GM12891 (cell line): Measurements from ENCODE around the gene LRRC74B.
"Not testable (repeated sequence)": the region's sequence is repeated elsewhere in the genome, so short reads cannot be mapped to it uniquely, and the experiment has no call there.

ENCODE experiments used
- POLR2A ChIP-seq: IDR thresholded peaks from 2 replicates; pipeline ENCODE4 v1.6.1; 2011; ENCODE audit warnings: low read depth, low read length, control low read depth
- POLR2AphosphoS5 ChIP-seq: IDR thresholded peaks from 2 replicates; pipeline ENCODE4 v1.6.1; 2011; ENCODE audit warnings: low read depth, low read length, control low read depth
- POU2F2 ChIP-seq: IDR thresholded peaks from 2 replicates; pipeline ENCODE4 v1.6.1; 2011; ENCODE audit warnings: low read depth, mild to moderate bottlenecking, control low read depth, low read length, moderate library complexity
- SPI1 ChIP-seq: IDR thresholded peaks from 2 replicates; pipeline ENCODE4 v1.6.1; 2011; ENCODE audit warnings: low read depth, low read length, control low read depth
- TAF1 ChIP-seq: IDR thresholded peaks from 2 replicates; pipeline ENCODE4 v1.6.1; 2011; ENCODE audit warnings: low read depth, low read length, control low read depth

GRCh38 chr22:21091220-21091619, 45.5 kb downstream of the LRRC74B start:
- TF ChIP-seq SPI1, POLR2AphosphoS5, POLR2A, TAF1, POU2F2: not testable (repeated sequence)
